C4-2B (cell line): ENCODE results near the gene TNRC18.

Experiments used
- CTCF ChIP-seq: fragments of 450-650 bp; conservative IDR thresholded peaks from 2 replicates; pipeline ENCODE4 v1.5.1; 2017; ENCODE audit warnings: mild to moderate bottlenecking
- ZFX ChIP-seq: fragments of 450-650 bp; IDR thresholded peaks from 2 replicates; pipeline ENCODE4 v1.6.1; 2017

- TF ChIP-seq CTCF (no peak), ZFX (no peak)
Measured at GRCh38 chr7:5388273-5388901, 35.2 kb downstream of the TNRC18 start.
